Measurements from ENCODE around the gene MYO7B. TPM values are rescaled to one million over a fixed set of nuclear protein-coding genes. Genes with fewer than 3 reads are reported as not detected.
"Not testable (repeated sequence)": the region's sequence is repeated elsewhere in the genome, so short reads cannot be mapped to it uniquely, and the experiment has no call there.

Gene MYO7B
- total and polyA plus RNA-seq, 2 experiments from 2014 or later = 0.06 to 0.12 TPM

DNA sequence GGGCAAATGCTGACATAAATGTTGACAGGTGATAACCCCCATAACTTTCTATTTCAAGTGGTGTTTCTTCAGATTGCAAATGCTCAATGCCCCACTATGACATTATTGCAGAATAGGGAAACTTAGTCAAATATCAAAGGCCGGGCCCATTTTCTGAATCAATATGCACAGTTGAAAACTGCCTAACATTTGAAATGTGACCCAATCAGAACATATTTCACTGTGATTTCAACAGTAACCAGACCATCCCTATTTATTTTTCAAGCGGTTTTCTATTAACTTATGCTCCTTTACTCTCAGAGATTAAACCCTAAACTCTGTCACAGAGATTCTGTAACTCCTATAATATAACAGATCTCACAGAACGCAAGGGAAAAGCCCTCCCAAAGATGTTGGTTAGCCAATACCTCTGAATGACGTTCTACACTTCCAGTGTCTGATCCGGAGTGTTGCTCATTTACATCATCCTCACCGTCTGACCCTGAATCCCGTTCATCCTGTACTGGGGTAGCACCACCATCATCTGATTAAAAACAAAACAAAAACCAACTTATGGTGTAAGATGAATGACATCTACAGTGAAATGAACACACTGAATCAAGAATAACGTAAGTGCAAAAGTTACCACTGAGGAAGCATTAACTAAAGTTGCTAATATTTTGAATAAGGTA, 12.1 kb upstream of the MYO7B start:
- peaks cover 8% of the 10 kb centered on the region for H3K36me3 ChIP-seq
- no peaks in the 10 kb centered on the region for H3K9me3 ChIP-seq (ENCODE audit: low read depth)
- TF ChIP-seq CTCF (IDR thresholded peaks at IDR 0.05; ENCODE audit: low read depth, low read length) = no peak
- H3K4me3 ChIP-seq = no peak overlapping the region
- no peaks in the 10 kb centered on the region for H3K27me3 ChIP-seq
- DNase-seq (ENCODE audit: low read depth in 1 of 2, low spot score in 1 of 2) = no peak
- H3K27ac ChIP-seq = no peak overlapping the region
- H3K4me1 ChIP-seq (ENCODE audit: low read depth) = peaks cover 5% of the 10 kb centered on the region

DNA sequence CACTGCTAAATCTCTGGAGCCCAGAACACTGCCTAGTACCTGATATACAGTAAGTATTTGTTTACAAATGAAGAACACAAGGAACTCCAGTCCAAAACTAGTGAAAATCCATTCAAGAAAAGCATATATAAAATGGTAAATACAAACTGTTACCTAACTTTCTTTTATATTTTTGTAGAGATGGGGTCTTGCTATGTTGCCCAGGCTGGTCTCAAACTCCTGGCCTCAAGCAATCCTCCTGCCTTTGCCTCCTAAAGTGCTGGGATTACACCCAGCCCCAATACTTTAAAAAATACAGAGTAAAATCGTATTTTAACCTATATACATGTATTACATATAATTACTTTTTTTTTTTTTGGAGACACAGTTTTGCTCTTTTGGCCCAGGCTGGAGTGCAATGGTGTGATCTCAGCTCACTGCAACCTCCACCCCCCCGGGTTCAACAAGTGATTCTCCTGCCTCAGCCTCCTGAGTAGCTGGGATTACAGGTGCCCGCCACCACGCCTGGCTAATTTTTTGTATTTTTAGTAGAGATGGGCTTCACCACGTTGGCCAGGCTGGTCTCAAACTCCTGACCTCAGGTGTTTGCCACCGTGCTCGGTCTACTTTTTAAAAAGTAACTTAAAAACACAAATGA, 11.2 kb upstream of the MYO7B start:
- H3K9me3 ChIP-seq (ENCODE audit: low read depth); DNase-seq (ENCODE audit: low read depth in 1 of 2, low spot score in 1 of 2); H3K36me3 ChIP-seq; H3K4me1 ChIP-seq (ENCODE audit: low read depth); H3K27ac ChIP-seq; H3K27me3 ChIP-seq; H3K4me3 ChIP-seq: not testable (repeated sequence)

- Histone ChIP-seq H3K9me3 (ENCODE audit: low read depth) (no peaks in the 10 kb centered on the region), H3K27me3 (no peaks in the 10 kb centered on the region), H3K4me1 (ENCODE audit: low read depth) (peaks cover 5% of the 10 kb centered on the region), H3K4me3 (peak overlapping the region; percentile 80), H3K27ac (peak overlapping the region; percentile 98), H3K36me3 (peaks cover 8% of the 10 kb centered on the region)
- TF ChIP-seq CTCF (IDR thresholded peaks at IDR 0.05; ENCODE audit: low read depth, low read length) = no peak
- peak; percentile 58 to 63 for DNase-seq (ENCODE audit: low read depth in 1 of 2, low spot score in 1 of 2)
These were observed 9.8 kb upstream of the MYO7B start for GRCh38 chr2:127525691-127526131.

DNA sequence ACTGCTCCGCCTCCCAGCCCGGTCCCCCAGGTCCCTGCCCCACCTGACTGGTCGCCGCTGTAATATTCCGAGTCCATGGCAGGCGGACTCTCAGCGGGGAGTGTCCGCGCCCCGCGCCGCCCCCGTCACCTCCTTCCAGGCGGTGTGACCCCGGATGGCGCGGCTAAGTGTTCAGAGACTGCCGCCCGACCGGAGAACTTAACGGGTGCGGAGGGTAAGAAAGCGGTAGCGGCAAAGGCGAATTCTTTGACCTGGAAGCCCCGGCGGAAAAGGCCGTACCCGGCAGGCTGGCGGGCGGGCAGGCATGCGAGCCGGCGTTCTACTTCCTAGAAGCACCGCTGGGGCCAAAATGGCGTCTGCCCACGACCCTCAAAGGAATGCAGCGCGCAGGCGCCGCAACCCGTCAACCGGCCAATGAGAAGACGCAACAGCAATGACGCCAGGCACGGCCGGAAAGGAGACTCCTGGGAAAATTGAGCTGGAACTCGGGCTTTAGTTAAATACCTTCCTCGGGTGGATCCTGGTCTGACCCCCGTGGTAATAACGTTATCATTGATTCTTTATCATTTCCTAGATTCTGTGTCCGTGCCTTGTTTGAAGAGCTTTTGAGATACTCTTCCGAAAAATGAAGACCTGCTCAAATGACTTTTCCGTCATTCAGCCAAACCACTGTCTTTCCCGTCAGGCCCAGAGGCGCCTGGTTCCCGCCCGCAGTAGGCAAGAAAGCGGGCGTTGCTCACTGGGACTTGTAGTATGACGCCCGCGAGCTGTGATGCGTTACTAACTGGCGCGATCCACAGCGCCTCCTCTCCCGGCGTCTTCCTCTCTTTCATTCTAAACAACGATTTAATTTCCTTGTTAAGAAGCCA, 9.1 kb upstream of the MYO7B start, which contains the start of gene IWS1:
Gene IWS1 (minus strand): TSS at position 358 of the 869 bp plus-strand sequence. CDS start 281 bp downstream, at position 77.
- TF ChIP-seq CTCF (IDR thresholded peaks at IDR 0.05; ENCODE audit: low read depth, low read length) = peak; percentile 22
- peaks cover 5% of the 10 kb centered on the region for H3K4me1 ChIP-seq (ENCODE audit: low read depth)
- no peaks in the 10 kb centered on the region for H3K27me3 ChIP-seq
- peak within 1 kb of the TSS; percentile 98 for H3K27ac ChIP-seq
- no peaks in the 10 kb centered on the region for H3K9me3 ChIP-seq (ENCODE audit: low read depth)
- peak within 1 kb of the TSS; percentile 80 for H3K4me3 ChIP-seq
- DNase-seq (ENCODE audit: low read depth in 1 of 2, low spot score in 1 of 2) = peak; percentile 98 to 99
- H3K36me3 ChIP-seq = peaks cover 8% of the 10 kb centered on the region

GRCh38 chr2:127527001-127527804, 8.3 kb upstream of the MYO7B start:
- Histone ChIP-seq H3K27ac (peak overlapping the region; percentile 98), H3K27me3 (no peaks in the 10 kb centered on the region), H3K4me3 (peak overlapping the region; percentile 80), H3K4me1 (ENCODE audit: low read depth) (peaks cover 5% of the 10 kb centered on the region), H3K36me3 (peaks cover 5% of the 10 kb centered on the region), H3K9me3 (ENCODE audit: low read depth) (no peaks in the 10 kb centered on the region)
- peak; percentile 1 for TF ChIP-seq CTCF (IDR thresholded peaks at IDR 0.05; ENCODE audit: low read depth, low read length)
- no peak for DNase-seq (ENCODE audit: low read depth in 1 of 2, low spot score in 1 of 2)
